SW 1271 (cell line): ENCODE results near the gene KRT81.

Source experiments
- DNase-seq, 2 experiments: peaks; one replicate each; lab custom pipeline; 2025; lab: John Stamatoyannopoulos, UW

The KRT81 gene

GRCh38 chr12:52291267-52291935 is at the start of gene KRT81:
KRT81 (minus strand) TSS chr12:52291534; CDS start chr12:52291465, 69 bp downstream.
- no peak for DNase-seq

- DNase-seq, result no peak
These were observed 47.1 kb upstream of the KRT81 start for GRCh38 chr12:52338241-52338960.

DNA sequence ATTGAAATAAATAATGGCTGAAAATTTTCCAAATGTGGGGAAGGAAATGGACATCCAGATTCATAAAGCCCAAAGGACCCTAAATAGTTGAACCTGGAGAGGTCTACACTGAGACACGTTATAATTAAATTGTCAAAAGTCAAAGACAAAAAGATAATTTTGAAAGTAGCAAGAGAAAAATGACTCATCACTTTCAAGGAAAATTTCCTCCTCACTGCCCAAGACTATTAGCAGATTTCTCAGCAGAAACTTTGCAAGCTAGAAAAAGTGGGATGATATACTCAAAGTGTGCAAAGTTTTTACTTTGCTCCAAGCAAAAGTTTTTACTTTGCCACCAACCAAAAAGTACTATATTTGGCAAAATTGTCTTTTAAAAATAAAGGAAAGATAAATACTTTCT is 45.7 kb upstream of the KRT81 start:
- DNase-seq, result no peak

DNA sequence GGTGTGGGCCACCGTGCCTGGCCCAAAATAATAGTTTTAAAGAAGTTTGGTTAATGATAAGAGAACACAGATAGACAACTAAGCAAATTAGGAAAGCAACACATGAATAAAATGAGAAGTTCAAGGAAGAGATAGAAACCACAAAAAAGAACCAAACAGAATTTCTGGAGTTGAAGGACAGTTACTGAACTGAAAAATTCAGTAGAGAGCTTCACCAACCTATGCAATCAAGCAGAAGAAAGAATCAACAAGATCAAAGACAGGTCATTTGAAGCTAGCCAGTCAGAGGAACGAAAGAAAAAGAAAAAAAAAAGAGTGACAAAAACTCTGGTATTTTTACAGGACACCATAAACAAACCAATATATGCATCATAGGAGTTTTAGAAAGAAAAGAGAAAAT is 45.3 kb upstream of the KRT81 start:
- DNase-seq, result no peak

DNA sequence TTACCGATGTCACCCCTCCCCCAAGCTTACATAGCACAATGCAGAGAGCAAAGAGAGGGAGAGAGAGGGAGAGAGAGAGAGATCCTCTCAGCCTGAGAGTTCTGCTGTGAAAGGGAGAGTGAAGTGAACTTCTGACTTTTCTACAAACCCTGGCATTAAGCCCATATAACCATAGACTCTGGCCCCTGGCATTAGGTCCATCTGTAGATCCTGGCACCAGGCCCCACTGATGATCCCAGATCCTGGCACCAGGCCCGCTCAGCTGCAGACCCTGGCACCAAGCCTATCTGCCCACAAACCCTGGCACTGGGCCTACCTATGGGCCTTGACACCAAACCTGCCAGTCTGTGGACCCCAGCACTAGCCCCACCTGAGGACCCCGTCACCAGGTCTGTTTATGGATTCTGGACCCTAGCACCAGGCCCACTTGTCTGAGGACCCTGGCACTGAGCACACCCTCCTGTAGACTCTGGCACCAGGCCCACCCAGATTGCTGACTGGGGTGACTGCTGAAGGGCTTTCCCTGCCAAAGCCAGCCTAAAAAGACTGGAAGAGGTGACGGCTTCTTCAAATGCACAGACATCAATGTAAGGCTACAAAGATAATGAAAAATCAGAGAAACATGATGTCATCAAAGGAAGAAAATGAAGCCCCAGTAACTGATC is 44.4 kb upstream of the KRT81 start:
- DNase-seq, result no peak

DNA sequence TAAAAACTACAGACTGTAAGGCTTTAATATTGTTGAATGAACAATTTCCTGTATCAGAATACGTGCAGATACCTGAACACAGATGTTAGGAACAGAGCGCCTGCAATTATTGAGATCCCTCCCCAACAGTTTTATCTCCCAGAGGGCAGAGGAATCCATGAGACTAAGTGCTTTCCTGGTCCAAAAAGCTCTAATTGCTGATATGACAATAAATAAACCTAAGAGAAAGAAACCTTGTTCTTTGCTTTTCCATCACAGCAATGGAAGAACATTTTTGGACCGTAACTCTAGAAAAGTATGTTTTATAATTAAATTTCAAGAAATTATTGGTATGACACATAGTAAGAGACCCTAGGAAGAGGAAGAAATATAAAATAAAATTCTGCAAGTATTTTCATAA is 42.9 kb upstream of the KRT81 start:
- DNase-seq, result no peak

GRCh38 chr12:52333321-52333720 is 42.0 kb upstream of the KRT81 start:
- no peak for DNase-seq

GRCh38 chr12:52332381-52332780 is 41.0 kb upstream of the KRT81 start:
- no peak for DNase-seq

- no peak for DNase-seq
These were observed 40.5 kb upstream of the KRT81 start for GRCh38 chr12:52331833-52332232.

GRCh38 chr12:52331039-52331438 is 39.7 kb upstream of the KRT81 start:
- DNase-seq, result no peak

GRCh38 chr12:52327830-52328500 is 36.6 kb upstream of the KRT81 start:
- no peak for DNase-seq

DNA sequence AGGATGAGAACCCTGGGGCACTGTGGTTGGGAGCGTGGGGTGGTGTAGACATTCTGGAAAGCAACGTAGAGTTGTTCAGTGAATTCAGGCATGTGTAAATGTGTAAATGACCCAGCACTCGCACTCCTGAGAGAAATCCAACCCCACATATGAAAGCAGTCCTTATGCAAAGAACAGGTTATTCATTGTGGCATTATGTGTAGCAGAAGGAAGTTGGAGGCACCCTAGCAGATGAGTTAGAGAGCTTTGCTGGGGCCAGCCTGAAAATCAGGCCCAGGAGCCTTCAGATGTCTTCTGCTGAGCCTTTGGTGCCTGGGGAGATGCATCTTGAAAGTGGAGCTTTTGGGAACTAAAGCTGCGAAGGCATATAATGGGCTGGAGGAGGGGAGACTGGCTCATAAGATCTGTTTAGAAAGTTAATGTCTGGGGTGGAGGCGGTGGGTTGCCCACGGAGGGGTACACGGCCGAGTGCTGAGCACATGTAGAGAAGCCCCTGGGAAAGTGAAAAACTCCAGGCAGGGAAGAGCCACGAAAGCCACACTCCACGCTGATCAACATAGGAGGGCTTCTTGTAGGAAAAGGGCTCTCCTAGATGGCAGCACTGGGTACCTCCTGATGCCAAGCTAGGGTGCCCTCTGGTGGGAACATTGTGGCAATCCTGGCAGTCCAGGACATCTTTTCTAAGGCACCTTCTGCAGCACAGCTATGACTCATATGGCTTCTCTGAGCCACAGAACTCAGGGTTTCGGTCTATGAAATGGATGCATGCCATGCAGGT is 35.9 kb upstream of the KRT81 start:
- peak; percentile 84 to 95 for DNase-seq

- DNase-seq, result no peak
These were observed 32.8 kb upstream of the KRT81 start for GRCh38 chr12:52324153-52324444.

GRCh38 chr12:52323416-52324152 is 32.2 kb upstream of the KRT81 start:
- no peak for DNase-seq

DNA sequence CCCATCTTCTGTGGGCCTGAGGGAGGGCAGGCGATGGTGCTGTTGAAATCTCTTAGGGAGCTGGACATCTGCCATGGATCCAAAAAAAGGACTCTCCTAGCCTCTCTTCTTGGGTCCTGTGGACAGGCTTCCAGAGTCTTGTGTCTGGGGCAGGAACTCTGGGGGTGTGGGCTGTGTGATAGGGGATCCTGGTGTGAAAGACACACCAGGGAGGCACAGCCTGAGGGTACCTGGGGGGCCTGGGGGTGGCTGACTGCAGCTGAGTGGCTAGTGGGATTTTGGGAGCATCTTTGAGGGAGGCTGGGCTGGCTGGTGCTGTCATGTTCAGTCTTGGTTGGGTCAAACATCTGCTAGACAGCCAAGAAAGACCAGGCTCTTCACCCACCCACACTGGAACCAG is 31.7 kb upstream of the KRT81 start:
- DNase-seq, result no peak

- no peak for DNase-seq
These were observed 30.7 kb upstream of the KRT81 start for GRCh38 chr12:52322069-52322468.

GRCh38 chr12:52321418-52321817 is 30.1 kb upstream of the KRT81 start:
- no peak for DNase-seq

DNA sequence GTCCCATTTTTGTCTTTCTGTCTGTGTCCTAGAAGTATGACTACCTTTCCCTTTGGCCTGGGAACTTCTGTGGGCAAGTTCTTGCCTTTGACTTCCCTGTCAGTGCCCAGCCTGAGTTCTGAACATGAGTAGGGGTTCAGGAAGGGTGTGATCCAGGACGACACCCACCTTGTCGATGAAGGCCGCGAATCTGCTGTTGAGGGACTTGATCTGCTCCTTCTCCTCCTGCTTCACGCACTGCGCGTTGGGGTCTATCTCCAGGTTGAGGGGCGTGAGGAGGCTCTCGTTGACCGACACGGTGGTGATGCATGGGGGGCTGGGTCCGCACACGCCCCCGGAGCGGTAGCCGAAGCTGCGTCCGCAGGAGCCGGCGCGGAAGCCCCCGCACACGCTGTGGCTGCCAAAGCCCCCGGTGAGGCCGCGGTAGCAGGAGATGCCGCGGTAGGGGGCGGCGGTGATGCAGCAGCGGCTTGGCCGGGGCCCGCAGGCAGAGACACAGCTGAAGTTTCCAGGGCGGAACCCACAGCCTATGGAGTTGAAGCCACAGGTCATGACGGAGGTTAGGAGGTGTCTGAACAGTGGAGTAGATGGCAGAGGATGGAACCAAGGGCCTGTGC is 29.6 kb upstream of the KRT81 start, which contains the start of gene KRT83:
Gene KRT83 (minus strand): TSS at position 615 of the 617 bp plus-strand sequence. CDS start 63 bp downstream, at position 552.
- no peak for DNase-seq

DNA sequence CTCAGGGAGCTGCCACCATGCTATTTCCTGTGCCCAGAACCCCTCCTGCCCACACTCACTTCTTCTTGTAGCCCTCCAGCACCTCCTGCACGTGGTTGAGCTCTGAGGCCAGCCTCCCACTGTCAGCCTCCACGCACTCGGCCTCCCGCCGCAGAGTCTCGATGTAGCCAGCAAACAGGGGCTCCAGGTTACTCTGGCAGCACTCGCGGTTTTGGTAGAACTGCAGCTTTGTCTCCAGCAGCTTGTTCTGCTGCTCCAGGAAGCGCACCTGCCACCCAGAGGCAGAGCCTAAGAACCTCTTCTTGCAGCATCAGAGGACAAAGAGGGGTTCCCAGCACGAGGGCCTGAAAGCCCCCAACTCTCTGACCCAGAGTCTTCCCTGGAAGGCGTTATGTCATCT is 27.8 kb upstream of the KRT81 start:
- no peak for DNase-seq

- DNase-seq, result no peak
These were observed 27.1 kb upstream of the KRT81 start for GRCh38 chr12:52318241-52318990.
